ENCODE results near the gene PVR. TPM values are rescaled to one million over a fixed set of nuclear protein-coding genes. Genes with fewer than 3 reads are reported as not detected.

PVR gene
- total RNA-seq, 1 experiment from 2014 or later: 15.0 TPM

DNA sequence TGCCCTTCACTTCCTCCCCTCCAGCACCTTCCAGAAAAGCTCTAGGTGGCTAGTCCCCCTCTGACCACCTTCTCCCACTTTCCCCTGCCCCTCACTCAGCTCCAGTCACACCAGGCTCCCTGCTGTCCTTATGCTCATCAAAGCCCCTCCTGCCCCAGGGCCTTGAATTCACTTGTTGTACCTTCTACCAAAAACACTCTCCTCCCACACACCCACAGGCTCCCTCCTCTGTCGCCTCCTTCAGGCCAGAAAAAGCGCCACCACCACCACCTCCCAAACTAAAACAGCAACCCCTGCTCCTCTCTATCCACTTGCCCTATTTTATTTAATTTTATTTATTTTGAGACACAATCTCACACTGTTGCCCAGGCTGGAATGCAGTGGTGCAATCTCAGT lies 50.5 kb downstream of the PVR start:
- no peak overlapping the region for H3K4me3 Mint-ChIP-seq
- H3K9me3 Mint-ChIP-seq: no peaks in the 10 kb centered on the region
- H3K4me1 Mint-ChIP-seq: peaks cover 33% of the 10 kb centered on the region
- POLR2A ChIA-PET: no interaction called here
- ATAC-seq (no peak), DNase-seq (ENCODE audit: low spot score) (no peak)
- no peak for TF ChIP-seq IRF2 (CRISPR knock-in tag; IDR thresholded peaks at IDR 0.05; ENCODE audit: borderline replicate concordance, low read depth)
- TF ChIP-seq, protein P1, sequence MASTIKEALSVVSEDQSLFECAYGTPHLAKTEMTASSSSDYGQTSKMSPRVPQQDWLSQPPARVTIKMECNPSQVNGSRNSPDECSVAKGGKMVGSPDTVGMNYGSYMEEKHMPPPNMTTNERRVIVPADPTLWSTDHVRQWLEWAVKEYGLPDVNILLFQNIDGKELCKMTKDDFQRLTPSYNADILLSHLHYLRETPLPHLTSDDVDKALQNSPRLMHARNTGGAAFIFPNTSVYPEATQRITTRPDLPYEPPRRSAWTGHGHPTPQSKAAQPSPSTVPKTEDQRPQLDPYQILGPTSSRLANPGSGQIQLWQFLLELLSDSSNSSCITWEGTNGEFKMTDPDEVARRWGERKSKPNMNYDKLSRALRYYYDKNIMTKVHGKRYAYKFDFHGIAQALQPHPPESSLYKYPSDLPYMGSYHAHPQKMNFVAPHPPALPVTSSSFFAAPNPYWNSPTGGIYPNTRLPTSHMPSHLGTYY (CRISPR knock-in tag; IDR thresholded peaks at IDR 0.05): no peak
- no peak for TF ChIP-seq ESRRA (CRISPR knock-in tag; IDR thresholded peaks at IDR 0.05; ENCODE audit: borderline replicate concordance)
- no peak overlapping the region for H3K27ac Mint-ChIP-seq
- CTCF ChIA-PET: interaction anchor here (1.2 to 2.8 kb wide), 3 partner anchors 19 to 77 kb away, joined by 5 to 17 read pairs (median 5); no protein-coding TSS in a partner anchor
- peaks cover 4% of the 10 kb centered on the region; the same call in 1 of the 2 replicates for H3K27me3 Mint-ChIP-seq (ENCODE audit: low read depth)
- no peaks in the 10 kb centered on the region for H3K36me3 Mint-ChIP-seq

- Mint-ChIP-seq H3K4me1 (peaks cover 24% of the 10 kb centered on the region), H3K27ac (peak overlapping the region; percentile 62), H3K27me3 (ENCODE audit: low read depth) (peaks cover 4% of the 10 kb centered on the region; the same call in 1 of the 2 replicates), H3K36me3 (no peaks in the 10 kb centered on the region), H3K4me3 (no peak overlapping the region), H3K9me3 (no peaks in the 10 kb centered on the region)
- POLR2A ChIA-PET: no interaction called here
- CTCF ChIA-PET: interaction anchor here (1.0 to 2.7 kb wide), 3 partner anchors 27 to 149 kb away, joined by 3 to 9 read pairs (median 8); partner anchors contain the start of gene NECTIN2
- ATAC-seq: peak; percentile 76
- no peak for DNase-seq (ENCODE audit: low spot score)
- TF ChIP-seq IRF2 (CRISPR knock-in tag; IDR thresholded peaks at IDR 0.05; ENCODE audit: borderline replicate concordance, low read depth): no peak
- TF ChIP-seq ZNF263 (CRISPR knock-in tag; IDR thresholded peaks at IDR 0.05; ENCODE audit: low read depth): 0 out of 2 replicates have a peak, but pooled peaks have one; percentile 18
- TF ChIP-seq, protein P2, sequence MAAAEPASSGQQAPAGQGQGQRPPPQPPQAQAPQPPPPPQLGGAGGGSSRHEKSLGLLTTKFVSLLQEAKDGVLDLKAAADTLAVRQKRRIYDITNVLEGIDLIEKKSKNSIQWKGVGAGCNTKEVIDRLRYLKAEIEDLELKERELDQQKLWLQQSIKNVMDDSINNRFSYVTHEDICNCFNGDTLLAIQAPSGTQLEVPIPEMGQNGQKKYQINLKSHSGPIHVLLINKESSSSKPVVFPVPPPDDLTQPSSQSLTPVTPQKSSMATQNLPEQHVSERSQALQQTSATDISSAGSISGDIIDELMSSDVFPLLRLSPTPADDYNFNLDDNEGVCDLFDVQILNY (CRISPR knock-in tag; IDR thresholded peaks at IDR 0.05): no peak
- no peak for TF ChIP-seq FOXP4 (CRISPR knock-in tag; IDR thresholded peaks at IDR 0.05)
- no peak for TF ChIP-seq ZBTB21 (CRISPR knock-in tag; IDR thresholded peaks at IDR 0.05; ENCODE audit: borderline replicate concordance)
- TF ChIP-seq SMAD3 (CRISPR knock-in tag; IDR thresholded peaks at IDR 0.05; ENCODE audit: borderline replicate concordance): no peak
- no peak for TF ChIP-seq NFYB (CRISPR knock-in tag; conservative IDR thresholded peaks at IDR 0.05; ENCODE audit: low read depth)
- TF ChIP-seq, protein P3, sequence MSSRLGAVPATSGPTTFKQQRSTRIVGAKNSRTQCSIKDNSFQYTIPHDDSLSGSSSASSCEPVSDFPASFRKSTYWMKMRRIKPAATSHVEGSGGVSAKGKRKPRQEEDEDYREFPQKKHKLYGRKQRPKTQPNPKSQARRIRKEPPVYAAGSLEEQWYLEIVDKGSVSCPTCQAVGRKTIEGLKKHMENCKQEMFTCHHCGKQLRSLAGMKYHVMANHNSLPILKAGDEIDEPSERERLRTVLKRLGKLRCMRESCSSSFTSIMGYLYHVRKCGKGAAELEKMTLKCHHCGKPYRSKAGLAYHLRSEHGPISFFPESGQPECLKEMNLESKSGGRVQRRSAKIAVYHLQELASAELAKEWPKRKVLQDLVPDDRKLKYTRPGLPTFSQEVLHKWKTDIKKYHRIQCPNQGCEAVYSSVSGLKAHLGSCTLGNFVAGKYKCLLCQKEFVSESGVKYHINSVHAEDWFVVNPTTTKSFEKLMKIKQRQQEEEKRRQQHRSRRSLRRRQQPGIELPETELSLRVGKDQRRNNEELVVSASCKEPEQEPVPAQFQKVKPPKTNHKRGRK (CRISPR knock-in tag; IDR thresholded peaks at IDR 0.05; ENCODE audit: borderline replicate concordance): no peak
- peak; percentile 65 for TF ChIP-seq ZNF423 (CRISPR knock-in tag; IDR thresholded peaks at IDR 0.05)
These were observed 53.4 kb downstream of the PVR start for GRCh38 chr19:44696939-44697669.

DNA sequence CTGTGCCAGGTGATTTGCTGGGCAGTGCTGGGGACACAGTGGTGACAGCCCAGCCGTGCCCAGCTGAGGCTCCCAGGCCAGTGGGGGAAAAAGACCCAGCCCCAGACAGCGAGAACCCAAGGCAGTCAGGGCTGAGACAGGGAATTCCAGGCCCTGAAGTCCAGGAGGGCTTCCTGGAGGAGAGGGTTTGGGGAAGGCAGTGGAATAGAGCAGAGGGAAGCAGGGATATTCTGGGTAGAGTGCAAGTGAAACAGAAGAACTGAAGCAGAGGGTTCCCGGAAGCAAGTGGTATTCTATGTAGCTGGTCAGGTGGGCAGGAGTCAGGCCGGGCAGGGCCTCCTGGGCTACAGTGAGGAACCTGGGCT lies 53.9 kb downstream of the PVR start:
- DNase-seq (ENCODE audit: low spot score): no peak
- H3K27me3 Mint-ChIP-seq (ENCODE audit: low read depth): peaks cover 4% of the 10 kb centered on the region; the same call in 1 of the 2 replicates
- ChIA-PET POLR2A (no interaction called here), CTCF (interaction anchor here (2.2 to 2.7 kb wide), 2 partner anchors 27 to 73 kb away, joined by 8 to 9 read pairs; no protein-coding TSS in a partner anchor)
- H3K4me3 Mint-ChIP-seq: no peak overlapping the region
- H3K4me1 Mint-ChIP-seq: peaks cover 18% of the 10 kb centered on the region
- no peaks in the 10 kb centered on the region for H3K36me3 Mint-ChIP-seq
- peak overlapping the region; percentile 62; the same call in 1 of the 2 replicates for H3K27ac Mint-ChIP-seq
- no peaks in the 10 kb centered on the region for H3K9me3 Mint-ChIP-seq
- peak; percentile 15; the same call in 1 of the 2 replicates for ATAC-seq
- TF ChIP-seq ATF1 (CRISPR knock-in tag; IDR thresholded peaks at IDR 0.05): no peak
- TF ChIP-seq, protein P4, sequence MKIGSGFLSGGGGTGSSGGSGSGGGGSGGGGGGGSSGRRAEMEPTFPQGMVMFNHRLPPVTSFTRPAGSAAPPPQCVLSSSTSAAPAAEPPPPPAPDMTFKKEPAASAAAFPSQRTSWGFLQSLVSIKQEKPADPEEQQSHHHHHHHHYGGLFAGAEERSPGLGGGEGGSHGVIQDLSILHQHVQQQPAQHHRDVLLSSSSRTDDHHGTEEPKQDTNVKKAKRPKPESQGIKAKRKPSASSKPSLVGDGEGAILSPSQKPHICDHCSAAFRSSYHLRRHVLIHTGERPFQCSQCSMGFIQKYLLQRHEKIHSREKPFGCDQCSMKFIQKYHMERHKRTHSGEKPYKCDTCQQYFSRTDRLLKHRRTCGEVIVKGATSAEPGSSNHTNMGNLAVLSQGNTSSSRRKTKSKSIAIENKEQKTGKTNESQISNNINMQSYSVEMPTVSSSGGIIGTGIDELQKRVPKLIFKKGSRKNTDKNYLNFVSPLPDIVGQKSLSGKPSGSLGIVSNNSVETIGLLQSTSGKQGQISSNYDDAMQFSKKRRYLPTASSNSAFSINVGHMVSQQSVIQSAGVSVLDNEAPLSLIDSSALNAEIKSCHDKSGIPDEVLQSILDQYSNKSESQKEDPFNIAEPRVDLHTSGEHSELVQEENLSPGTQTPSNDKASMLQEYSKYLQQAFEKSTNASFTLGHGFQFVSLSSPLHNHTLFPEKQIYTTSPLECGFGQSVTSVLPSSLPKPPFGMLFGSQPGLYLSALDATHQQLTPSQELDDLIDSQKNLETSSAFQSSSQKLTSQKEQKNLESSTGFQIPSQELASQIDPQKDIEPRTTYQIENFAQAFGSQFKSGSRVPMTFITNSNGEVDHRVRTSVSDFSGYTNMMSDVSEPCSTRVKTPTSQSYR (CRISPR knock-in tag; IDR thresholded peaks at IDR 0.05): no peak
- TF ChIP-seq, protein P1 (CRISPR knock-in tag; IDR thresholded peaks at IDR 0.05): no peak
- TF ChIP-seq, protein P5, sequence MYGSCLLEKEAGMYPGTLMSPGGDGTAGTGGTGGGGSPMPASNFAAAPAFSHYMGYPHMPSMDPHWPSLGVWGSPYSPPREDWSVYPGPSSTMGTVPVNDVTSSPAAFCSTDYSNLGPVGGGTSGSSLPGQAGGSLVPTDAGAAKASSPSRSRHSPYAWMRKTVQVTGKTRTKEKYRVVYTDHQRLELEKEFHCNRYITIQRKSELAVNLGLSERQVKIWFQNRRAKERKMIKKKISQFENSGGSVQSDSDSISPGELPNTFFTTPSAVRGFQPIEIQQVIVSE (CRISPR knock-in tag; IDR thresholded peaks at IDR 0.05; ENCODE audit: borderline replicate concordance): no peak
- TF ChIP-seq FOXP4 (CRISPR knock-in tag; IDR thresholded peaks at IDR 0.05): no peak
